GM12891 (cell line): ENCODE data around the gene EXOC3L2.

Experiments used
- POLR2A ChIP-seq: IDR thresholded peaks from 2 replicates; pipeline ENCODE4 v1.6.1; 2011; ENCODE audit warnings: low read depth, low read length, control low read depth
- POLR2AphosphoS5 ChIP-seq: IDR thresholded peaks from 2 replicates; pipeline ENCODE4 v1.6.1; 2011; ENCODE audit warnings: low read depth, low read length, control low read depth
- TAF1 ChIP-seq: IDR thresholded peaks from 2 replicates; pipeline ENCODE4 v1.6.1; 2011; ENCODE audit warnings: low read depth, low read length, control low read depth

GRCh38 chr19:45163751-45164460, 81.3 kb downstream of the EXOC3L2 start:
- TF ChIP-seq POLR2AphosphoS5 (no peak), TAF1 (no peak), POLR2A (no peak)
